Immature natural killer cell (primary cell): ENCODE data around the gene NCKAP5. TPM values are rescaled to one million over a fixed set of nuclear protein-coding genes. Genes with fewer than 3 reads are reported as not detected.
"Not testable (repeated sequence)": the region's sequence is repeated elsewhere in the genome, so short reads cannot be mapped to it uniquely, and the experiment has no call there.

Experiments used
- DNase-seq, 3 donors: peaks; one replicate each; pipeline ENCODE4 v3.0.0; 2022; ENCODE audit warnings: mixed read lengths in 1 of 3
- H3K27ac Mint-ChIP-seq, 6 donors: one replicate each; pipeline ENCODE4 v1.8.0; 2020; ENCODE audit warnings: mixed read lengths in 6 of 6, mild to moderate bottlenecking in 5 of 6, inconsistent platforms in 4 of 6, moderate library complexity in 3 of 6
- H3K27me3 Mint-ChIP-seq, 3 donors: one replicate each; pipeline ENCODE4 v1.8.0; 2020 to 2021; ENCODE audit warnings: low read depth in 3 of 3, mild to moderate bottlenecking in 3 of 3, mixed read lengths in 3 of 3, moderate library complexity in 3 of 3, inconsistent platforms in 1 of 3
- H3K36me3 Mint-ChIP-seq, 3 donors: one replicate each; pipeline ENCODE4 v1.8.0; 2020; ENCODE audit warnings: mixed read lengths in 3 of 3, inconsistent platforms in 2 of 3, mild to moderate bottlenecking in 2 of 3
- H3K4me1 Mint-ChIP-seq, 2 donors: one replicate each; pipeline ENCODE4 v1.8.0; 2020; ENCODE audit warnings: inconsistent platforms in 2 of 2, mild to moderate bottlenecking in 2 of 2, mixed read lengths in 2 of 2, moderate library complexity in 1 of 2
- H3K4me3 Mint-ChIP-seq, 5 donors: one replicate each; pipeline ENCODE4 v1.8.0; 2020; ENCODE audit warnings: mild to moderate bottlenecking in 5 of 5, mixed read lengths in 5 of 5, inconsistent platforms in 3 of 5, moderate library complexity in 3 of 5
- H3K9me3 Mint-ChIP-seq, 6 donors: one replicate each; pipeline ENCODE4 v1.8.0; 2020; ENCODE audit warnings: mild to moderate bottlenecking in 6 of 6, mixed read lengths in 6 of 6, inconsistent platforms in 4 of 6, moderate library complexity in 3 of 6
- polyA plus RNA-seq, 3 donors: library from polyadenylated mRNA; unstranded; fragments of 300-500 nt; fragmentation: Illumina TruSeq; gene quantifications; one replicate each; pipeline ENCODE4 v1.2.3, GENCODE V29; 2021

Gene NCKAP5
- polyA plus RNA-seq, 3 donors from 2014 or later, result not detected

- Mint-ChIP-seq H3K27me3 (peaks cover 0 to 2% (median 1%) of the 10 kb centered on the region in 3 donors), H3K36me3 (no peaks in the 10 kb centered on the region), H3K27ac (no peak overlapping the region), H3K4me3 (no peak overlapping the region), H3K4me1 (no peaks in the 10 kb centered on the region), H3K9me3 (peaks cover 3 to 15% (median 9%) of the 10 kb centered on the region in 6 donors)
- DNase-seq, result no peak
Measured at GRCh38 chr2:133476931-133477615, 91.2 kb downstream of the NCKAP5 start.

- no peak for DNase-seq
Measured at GRCh38 chr2:133476286-133476685, 92.0 kb downstream of the NCKAP5 start.

GRCh38 chr2:133475610-133476009, 92.7 kb downstream of the NCKAP5 start:
- Mint-ChIP-seq H3K4me1 (no peaks in the 10 kb centered on the region), H3K27ac (no peak overlapping the region), H3K4me3 (no peak overlapping the region), H3K36me3 (no peaks in the 10 kb centered on the region), H3K27me3 (peaks cover 0 to 2% (median 0%) of the 10 kb centered on the region in 3 donors), H3K9me3 (peaks cover 5 to 21% (median 10%) of the 10 kb centered on the region in 6 donors)
- no peak for DNase-seq

More at GRCh38 chr2:133476286-133476685, 92.0 kb downstream of the NCKAP5 start:
- peaks cover under 1 to 17% (median 8%) of the 10 kb centered on the region in 6 donors for H3K9me3 Mint-ChIP-seq
- no peaks in the 10 kb centered on the region for H3K36me3 Mint-ChIP-seq
- H3K27ac Mint-ChIP-seq, result no peak overlapping the region
- H3K4me1 Mint-ChIP-seq, result no peaks in the 10 kb centered on the region
- H3K4me3 Mint-ChIP-seq, result no peak overlapping the region
- H3K27me3 Mint-ChIP-seq, result no peaks in the 10 kb centered on the region

- not testable (repeated sequence) for DNase-seq, H3K27me3 Mint-ChIP-seq, H3K4me1 Mint-ChIP-seq, H3K4me3 Mint-ChIP-seq, H3K36me3 Mint-ChIP-seq, H3K27ac Mint-ChIP-seq
- peaks cover 5 to 20% (median 10%) of the 10 kb centered on the region in 6 donors for H3K9me3 Mint-ChIP-seq
Measured at GRCh38 chr2:133470446-133470845, 97.8 kb downstream of the NCKAP5 start.

- peaks cover 0 to 10% (median 2%) of the 10 kb centered on the region in 6 donors for H3K9me3 Mint-ChIP-seq
- no peaks in the 10 kb centered on the region for H3K36me3 Mint-ChIP-seq
- DNase-seq, result no peak
- H3K4me1 Mint-ChIP-seq, result no peaks in the 10 kb centered on the region
- H3K4me3 Mint-ChIP-seq, result no peak overlapping the region
- H3K27ac Mint-ChIP-seq, result no peak overlapping the region
- H3K27me3 Mint-ChIP-seq, result peaks cover 0 to 3% (median 2%) of the 10 kb centered on the region in 3 donors
Measured at GRCh38 chr2:133462811-133463210, 105.5 kb downstream of the NCKAP5 start.

- Mint-ChIP-seq H3K4me3 (no peak overlapping the region), H3K27me3 (peaks cover 0 to 3% (median 2%) of the 10 kb centered on the region in 3 donors), H3K4me1 (no peaks in the 10 kb centered on the region), H3K9me3 (peaks cover 0 to 11% (median 3%) of the 10 kb centered on the region in 6 donors), H3K27ac (no peak overlapping the region), H3K36me3 (no peaks in the 10 kb centered on the region)
- no peak for DNase-seq
Measured at GRCh38 chr2:133461484-133461883, 106.8 kb downstream of the NCKAP5 start.

- DNase-seq, result no peak
- Mint-ChIP-seq H3K4me1 (no peaks in the 10 kb centered on the region), H3K9me3 (peaks cover 0 to 20% (median 3%) of the 10 kb centered on the region in 6 donors), H3K4me3 (no peak overlapping the region), H3K36me3 (no peaks in the 10 kb centered on the region), H3K27ac (no peak overlapping the region), H3K27me3 (peaks cover 0 to 3% (median 2%) of the 10 kb centered on the region in 3 donors)
Measured at GRCh38 chr2:133459590-133459989, 108.7 kb downstream of the NCKAP5 start.

- Mint-ChIP-seq H3K4me3 (no peak overlapping the region), H3K36me3 (no peaks in the 10 kb centered on the region), H3K9me3 (peaks cover 0 to 20% (median 3%) of the 10 kb centered on the region in 6 donors), H3K27ac (no peak overlapping the region), H3K27me3 (peaks cover 0 to 3% (median 2%) of the 10 kb centered on the region in 3 donors), H3K4me1 (no peaks in the 10 kb centered on the region)
- no peak for DNase-seq
Measured at GRCh38 chr2:133458280-133458679, 110.0 kb downstream of the NCKAP5 start.

- Mint-ChIP-seq H3K9me3 (peaks cover 0 to 20% (median 4%) of the 10 kb centered on the region in 6 donors), H3K36me3 (no peaks in the 10 kb centered on the region), H3K27me3 (peaks cover 0 to 3% (median 2%) of the 10 kb centered on the region in 3 donors), H3K27ac (no peak overlapping the region), H3K4me3 (no peak overlapping the region), H3K4me1 (no peaks in the 10 kb centered on the region)
- DNase-seq, result no peak
Measured at GRCh38 chr2:133457861-133458260, 110.4 kb downstream of the NCKAP5 start.

- Mint-ChIP-seq H3K4me3 (no peak overlapping the region), H3K4me1 (no peaks in the 10 kb centered on the region), H3K27me3 (peaks cover 0 to 3% (median 2%) of the 10 kb centered on the region in 3 donors), H3K27ac (no peak overlapping the region), H3K9me3 (peaks cover 0 to 20% (median 6%) of the 10 kb centered on the region in 6 donors), H3K36me3 (no peaks in the 10 kb centered on the region)
- no peak for DNase-seq
Measured at GRCh38 chr2:133456971-133457370, 111.3 kb downstream of the NCKAP5 start.

GRCh38 chr2:133456156-133456555, 112.1 kb downstream of the NCKAP5 start:
- H3K27me3 Mint-ChIP-seq, result peaks cover 0 to 3% (median 0%) of the 10 kb centered on the region in 3 donors

GRCh38 chr2:133453032-133453431, 115.2 kb downstream of the NCKAP5 start:
- no peak overlapping the region for H3K4me3 Mint-ChIP-seq
- no peak overlapping the region for H3K27ac Mint-ChIP-seq
- DNase-seq, result no peak
- H3K9me3 Mint-ChIP-seq, result peaks cover 0 to 13% (median 5%) of the 10 kb centered on the region in 6 donors
- H3K4me1 Mint-ChIP-seq, result no peaks in the 10 kb centered on the region
- H3K36me3 Mint-ChIP-seq, result no peaks in the 10 kb centered on the region
- no peaks in the 10 kb centered on the region for H3K27me3 Mint-ChIP-seq

More at GRCh38 chr2:133456156-133456555, 112.1 kb downstream of the NCKAP5 start:
- Mint-ChIP-seq H3K4me1 (no peaks in the 10 kb centered on the region), H3K4me3 (no peak overlapping the region), H3K9me3 (peaks cover 0 to 20% (median 5%) of the 10 kb centered on the region in 6 donors), H3K36me3 (no peaks in the 10 kb centered on the region), H3K27ac (no peak overlapping the region)
- no peak for DNase-seq

GRCh38 chr2:133452583-133452982, 115.7 kb downstream of the NCKAP5 start:
- Mint-ChIP-seq H3K27ac (no peak overlapping the region), H3K36me3 (no peaks in the 10 kb centered on the region), H3K4me3 (no peak overlapping the region), H3K9me3 (peaks cover 0 to 13% (median 5%) of the 10 kb centered on the region in 6 donors), H3K27me3 (no peaks in the 10 kb centered on the region), H3K4me1 (no peaks in the 10 kb centered on the region)
- DNase-seq, result no peak

- Mint-ChIP-seq H3K27ac (no peak overlapping the region), H3K4me1 (no peaks in the 10 kb centered on the region), H3K27me3 (no peaks in the 10 kb centered on the region), H3K9me3 (peaks cover 0 to 13% (median 5%) of the 10 kb centered on the region in 6 donors), H3K4me3 (no peak overlapping the region), H3K36me3 (no peaks in the 10 kb centered on the region)
- DNase-seq, result no peak
Measured at GRCh38 chr2:133452146-133452545, 116.1 kb downstream of the NCKAP5 start.
